ENCODE data around the gene ASTN2.

Gene ASTN2

GRCh38 chr9:116464423-116464822 is 950.4 kb downstream of the ASTN2 start:
- no peak overlapping the region for H3K27ac ChIP-seq (ENCODE audit: low read depth, low read length)
- H3K27me3 ChIP-seq (ENCODE audit: control insufficient read depth, low read length): no peaks in the 10 kb centered on the region
- H3K36me3 ChIP-seq (ENCODE audit: control insufficient read depth, low read length): no peaks in the 10 kb centered on the region
- no peak overlapping the region for H3K4me3 ChIP-seq (ENCODE audit: low read length)
- no peaks in the 10 kb centered on the region for H3K79me2 ChIP-seq (ENCODE audit: control insufficient read depth, low read length)
- TF ChIP-seq CTCF (IDR thresholded peaks at IDR 0.05; ENCODE audit: low read depth, low read length, poor library complexity, severe bottlenecking) (no peak), EZH2phosphoT487 (IDR thresholded peaks at IDR 0.05; ENCODE audit: borderline replicate concordance, low read length) (no peak)
- H4K20me1 ChIP-seq (ENCODE audit: control insufficient read depth, insufficient read depth, low read depth, low read length): no peaks in the 10 kb centered on the region
- no peaks in the 10 kb centered on the region for H3K9me3 ChIP-seq (ENCODE audit: control insufficient read depth, insufficient read depth, low read length)
- no peaks in the 10 kb centered on the region for H3K4me1 ChIP-seq (ENCODE audit: control insufficient read depth, low read length)
- no peaks in the 10 kb centered on the region for H3K9me2 ChIP-seq (replicated peaks; ENCODE audit: control insufficient read depth, low read length)
- no peak overlapping the region for H3K4me2 ChIP-seq (ENCODE audit: low read length)
- no peaks in the 10 kb centered on the region for H3F3A ChIP-seq (ENCODE audit: control insufficient read depth, insufficient read depth)

- H3F3A ChIP-seq (ENCODE audit: control insufficient read depth, insufficient read depth): no peaks in the 10 kb centered on the region
- H3K27ac ChIP-seq (ENCODE audit: low read depth, low read length): no peak overlapping the region
- no peaks in the 10 kb centered on the region for H3K36me3 ChIP-seq (ENCODE audit: control insufficient read depth, low read length)
- no peak for TF ChIP-seq CTCF (IDR thresholded peaks at IDR 0.05; ENCODE audit: low read depth, low read length, poor library complexity, severe bottlenecking)
- no peak for TF ChIP-seq EZH2phosphoT487 (IDR thresholded peaks at IDR 0.05; ENCODE audit: borderline replicate concordance, low read length)
- H3K4me3 ChIP-seq (ENCODE audit: low read length): no peak overlapping the region
- H4K20me1 ChIP-seq (ENCODE audit: control insufficient read depth, insufficient read depth, low read depth, low read length): no peaks in the 10 kb centered on the region
- H3K27me3 ChIP-seq (ENCODE audit: control insufficient read depth, low read length): no peaks in the 10 kb centered on the region
- no peaks in the 10 kb centered on the region for H3K4me1 ChIP-seq (ENCODE audit: control insufficient read depth, low read length)
- no peak overlapping the region for H3K4me2 ChIP-seq (ENCODE audit: low read length)
- H3K9me3 ChIP-seq (ENCODE audit: control insufficient read depth, insufficient read depth, low read length): peaks cover 2% of the 10 kb centered on the region; the same call in 1 of the 2 replicates
- no peaks in the 10 kb centered on the region for H3K79me2 ChIP-seq (ENCODE audit: control insufficient read depth, low read length)
- no peaks in the 10 kb centered on the region for H3K9me2 ChIP-seq (replicated peaks; ENCODE audit: control insufficient read depth, low read length)
Measured at GRCh38 chr9:116461632-116462031, 953.2 kb downstream of the ASTN2 start.

- TF ChIP-seq EZH2phosphoT487 (IDR thresholded peaks at IDR 0.05; ENCODE audit: borderline replicate concordance, low read length) (no peak), CTCF (IDR thresholded peaks at IDR 0.05; ENCODE audit: low read depth, low read length, poor library complexity, severe bottlenecking) (no peak)
- Histone ChIP-seq H3K9me2 (replicated peaks; ENCODE audit: control insufficient read depth, low read length) (no peaks in the 10 kb centered on the region), H4K20me1 (ENCODE audit: control insufficient read depth, insufficient read depth, low read depth, low read length) (no peaks in the 10 kb centered on the region), H3K27ac (ENCODE audit: low read depth, low read length) (no peak overlapping the region), H3F3A (ENCODE audit: control insufficient read depth, insufficient read depth) (no peaks in the 10 kb centered on the region), H3K27me3 (ENCODE audit: control insufficient read depth, low read length) (no peaks in the 10 kb centered on the region), H3K4me1 (ENCODE audit: control insufficient read depth, low read length) (no peaks in the 10 kb centered on the region), H3K4me2 (ENCODE audit: low read length) (no peak overlapping the region), H3K4me3 (ENCODE audit: low read length) (no peak overlapping the region), H3K9me3 (ENCODE audit: control insufficient read depth, insufficient read depth, low read length) (peaks cover 3% of the 10 kb centered on the region; the same call in 1 of the 2 replicates), H3K79me2 (ENCODE audit: control insufficient read depth, low read length) (no peaks in the 10 kb centered on the region), H3K36me3 (ENCODE audit: control insufficient read depth, low read length) (no peaks in the 10 kb centered on the region)
Measured at GRCh38 chr9:116460026-116460425, 954.8 kb downstream of the ASTN2 start.

Measured in DOHH2 (cell line).